Posterior vena cava (tissue), 2 donors: Measurements from ENCODE around the gene FNDC3A. TPM values are rescaled to one million over a fixed set of nuclear protein-coding genes. Genes with fewer than 3 reads are reported as not detected.
"Not testable (repeated sequence)": the region's sequence is repeated elsewhere in the genome, so short reads cannot be mapped to it uniquely, and the experiment has no call there.

ENCODE experiments used
- DNase-seq: peaks from one replicate; pipeline ENCODE4 v3.0.0-alpha.2; 2020; ENCODE audit warnings: low spot score
- intact Hi-C, 2 donors: fragments of 100-400 bp; cut with DNase I; formaldehyde crosslinking; loops; one replicate each; pipeline versions ENCODE4 v1.14.1 to v1.14.2; 2022 to 2023
- total RNA-seq, 2 donors: library from RNA; stranded (reverse); fragmentation: NEBNext Ultra II Directional; extraction: Animal tissue kit (Norgen Biotek cat#: 25700); gene quantifications; one replicate each; pipeline ENCODE4 v1.2.1, GENCODE V29; 2021
- donor health status: DM: yes; HTN: yes; CAD: no.
- donor health status: DM: yes; HTN: yes; CAD: no.

Gene FNDC3A
- total RNA-seq, 2 donors from 2014 or later, result 49.0 to 52.1 TPM

DNA sequence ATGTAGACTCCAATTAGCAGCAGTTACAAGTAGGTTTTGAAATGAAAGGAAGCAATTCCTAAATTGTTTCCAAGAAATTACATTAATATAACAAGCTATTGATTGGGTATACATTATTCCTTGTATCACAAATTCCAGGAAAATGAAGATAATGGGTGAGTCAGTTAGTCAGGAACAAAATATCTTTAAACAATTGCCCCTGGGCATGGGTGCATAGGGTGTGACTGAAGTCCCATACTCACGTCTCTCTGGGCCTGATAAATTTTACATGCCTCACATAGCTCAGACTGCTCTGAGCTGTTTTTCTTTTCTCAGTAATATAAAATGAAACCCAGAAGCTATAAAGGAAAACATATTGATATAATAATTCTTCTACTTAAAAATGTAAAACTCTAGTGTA, 87.8 kb downstream of the FNDC3A start:
- no peak for DNase-seq
- intact Hi-C loops, result no loop called here

DNA sequence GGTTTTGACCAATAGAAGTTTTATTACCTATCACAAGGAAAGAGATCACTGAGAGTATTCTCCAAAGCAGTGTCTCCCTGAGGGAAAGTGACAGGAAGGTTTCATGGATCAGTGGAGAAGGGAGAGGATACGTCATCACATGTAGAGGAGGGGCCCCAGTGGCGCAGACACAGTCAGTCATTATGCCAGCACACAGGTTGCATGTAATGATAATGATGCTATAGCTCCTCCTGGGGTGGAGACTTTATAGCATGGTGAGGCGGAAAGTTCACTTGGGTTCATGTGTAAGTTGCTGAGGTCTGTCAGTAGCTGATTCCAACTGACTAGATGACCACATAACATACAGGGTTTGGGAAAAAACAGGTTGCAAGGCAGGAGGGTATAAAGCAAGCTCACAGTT, 88.8 kb downstream of the FNDC3A start:
- intact Hi-C loops, result no loop called here
- no peak for DNase-seq

DNA sequence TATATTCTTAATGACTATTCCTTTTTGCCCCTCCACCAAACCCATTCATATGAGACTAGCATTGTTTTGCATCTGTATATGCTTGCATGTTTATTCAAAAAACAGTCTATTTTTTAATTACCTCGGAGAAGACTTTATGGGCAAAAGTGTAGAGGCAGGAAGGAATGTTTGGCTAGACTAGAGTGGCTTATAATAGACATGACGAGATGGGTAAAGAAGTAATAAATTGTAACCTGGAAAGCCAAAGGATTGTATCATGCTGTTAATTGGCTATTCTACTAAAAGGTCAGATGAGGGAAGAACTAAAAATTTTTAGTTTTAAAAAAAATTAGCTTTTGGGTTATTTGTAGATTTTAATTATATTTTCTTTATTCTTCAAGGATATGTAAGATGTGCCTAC, 91.1 kb downstream of the FNDC3A start:
- intact Hi-C loops, result no loop called here

DNA sequence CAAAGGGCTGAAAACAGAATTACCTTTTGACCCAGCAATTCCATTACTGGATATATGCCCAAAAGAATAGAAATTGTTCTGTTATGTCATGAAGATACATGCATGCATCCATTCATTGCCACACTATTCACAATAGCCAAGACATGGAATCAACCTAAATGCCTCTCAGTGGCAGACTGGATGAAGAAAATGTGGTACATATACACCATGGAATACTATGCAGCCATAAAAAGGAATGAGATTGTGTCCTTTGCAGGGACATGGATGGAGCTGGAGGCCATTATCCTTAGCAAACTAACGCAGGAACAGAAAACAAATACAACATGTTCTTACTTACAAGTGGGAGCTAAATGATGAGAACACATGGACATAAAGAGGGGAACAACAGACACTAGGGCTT, 92.8 kb downstream of the FNDC3A start:
- intact Hi-C loops, DNase-seq: not testable (repeated sequence)

More for the DNA sequence above, 91.1 kb downstream of the FNDC3A start:
- no peak for DNase-seq

DNA sequence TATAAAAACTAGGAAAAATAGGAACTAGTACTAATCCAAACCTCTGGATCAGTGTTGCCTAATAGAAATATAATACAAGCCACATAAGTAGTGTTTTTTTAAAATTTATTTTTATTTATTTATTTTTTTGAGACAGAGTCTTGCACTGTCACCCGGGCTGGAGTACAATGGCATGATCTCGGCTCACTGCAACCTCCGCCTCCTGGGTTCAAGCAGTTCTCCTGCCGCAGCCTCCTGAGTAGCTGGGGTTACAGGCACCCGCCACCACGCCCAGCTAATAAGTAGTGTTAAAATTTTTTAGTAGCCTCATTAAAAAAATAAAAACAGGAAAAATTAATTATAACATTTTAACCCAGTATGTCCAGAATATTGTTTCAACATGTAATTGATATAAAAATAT, 94.3 kb downstream of the FNDC3A start:
- peak; percentile 60 for DNase-seq
- intact Hi-C loops, result not testable (repeated sequence)

DNA sequence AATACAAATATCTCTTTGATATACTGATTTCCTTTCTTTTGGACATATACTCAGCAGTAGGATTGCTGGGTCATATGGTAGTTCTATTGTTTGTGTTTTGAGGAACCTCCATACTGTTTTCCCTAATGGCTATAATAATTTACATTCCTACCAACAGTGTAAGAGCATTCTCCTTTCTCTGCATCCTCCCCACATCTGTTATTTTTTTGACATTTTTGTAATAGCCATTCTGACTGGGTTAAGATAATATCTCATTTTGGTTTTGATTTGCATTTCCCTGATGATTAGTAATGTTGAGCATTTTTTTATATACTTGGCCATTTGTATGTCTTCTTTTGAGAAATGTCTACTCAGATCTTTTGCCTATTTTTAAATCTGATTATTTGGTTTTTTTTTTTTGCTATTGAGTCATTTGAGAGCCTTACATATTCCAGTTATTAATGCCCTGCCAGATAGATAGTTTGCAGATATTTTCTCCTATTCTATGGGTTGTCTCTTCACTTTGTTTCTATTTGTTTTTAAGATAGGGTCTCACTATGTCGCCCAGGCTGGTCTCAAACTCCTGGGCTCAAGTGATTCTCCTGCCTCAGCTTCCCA, 95.7 kb downstream of the FNDC3A start:
- intact Hi-C loops, result no loop called here
- no peak for DNase-seq

DNA sequence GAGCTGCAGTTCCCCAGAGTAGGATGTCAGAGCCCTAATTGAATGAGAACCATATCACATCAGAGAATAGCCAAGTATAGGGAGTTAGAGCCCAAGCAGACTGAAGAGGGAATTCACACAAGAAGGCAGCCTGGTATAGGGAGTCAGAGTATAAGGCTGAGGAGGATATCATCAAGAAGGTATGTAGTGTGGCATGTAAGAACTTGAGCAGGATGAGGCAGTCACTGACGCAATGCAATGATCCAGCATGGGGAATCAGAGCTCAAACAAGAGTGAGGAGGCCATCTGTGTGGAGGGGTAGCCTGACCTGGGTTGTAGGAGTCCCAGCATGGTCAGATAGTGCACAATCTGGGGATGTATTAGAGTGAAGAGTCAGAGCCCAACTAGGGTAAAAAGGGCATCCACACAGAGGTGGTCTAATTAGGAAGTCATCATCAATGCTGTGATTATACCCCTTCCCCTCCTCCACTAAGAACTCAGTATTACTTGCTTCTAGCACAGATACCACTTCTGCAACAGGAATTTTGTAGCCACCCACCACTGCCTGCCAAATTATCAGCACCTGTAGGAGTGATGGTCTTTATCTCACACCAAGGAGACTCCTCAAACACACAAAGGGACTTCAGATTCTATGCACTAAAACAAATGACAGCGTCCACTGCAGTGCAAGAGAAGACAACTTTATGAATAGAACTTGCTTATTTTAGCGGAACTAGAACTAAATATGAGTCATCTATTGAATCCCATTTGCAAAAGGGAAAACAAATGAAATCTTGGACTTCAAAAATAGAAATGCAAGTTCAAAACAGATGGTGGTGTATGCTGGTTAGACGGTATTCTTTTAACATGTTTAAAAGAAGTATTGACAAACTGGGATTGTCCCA, 107.2 kb downstream of the FNDC3A start:
- intact Hi-C loops, result no loop called here
- no peak for DNase-seq

DNA sequence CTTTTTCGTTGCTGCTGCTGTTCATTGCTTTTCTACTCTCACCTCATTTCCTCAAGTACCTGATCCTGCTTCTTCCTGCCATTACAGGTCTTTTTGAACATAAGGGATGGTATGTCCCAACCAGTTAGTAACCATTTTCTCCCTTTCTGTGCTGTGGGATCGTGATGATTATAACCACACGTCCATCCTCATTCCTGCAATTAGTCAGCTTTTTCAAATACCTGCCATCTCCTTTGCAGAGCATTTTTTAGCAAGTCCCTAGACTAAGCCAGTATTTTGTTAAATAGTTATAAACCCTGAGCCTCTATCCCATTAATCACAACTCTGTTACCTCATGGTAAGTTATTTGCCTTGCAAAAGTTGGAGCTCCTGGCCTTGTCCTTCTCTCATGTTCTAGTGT, 109.2 kb downstream of the FNDC3A start:
- no peak for DNase-seq
- intact Hi-C loops, result no loop called here

DNA sequence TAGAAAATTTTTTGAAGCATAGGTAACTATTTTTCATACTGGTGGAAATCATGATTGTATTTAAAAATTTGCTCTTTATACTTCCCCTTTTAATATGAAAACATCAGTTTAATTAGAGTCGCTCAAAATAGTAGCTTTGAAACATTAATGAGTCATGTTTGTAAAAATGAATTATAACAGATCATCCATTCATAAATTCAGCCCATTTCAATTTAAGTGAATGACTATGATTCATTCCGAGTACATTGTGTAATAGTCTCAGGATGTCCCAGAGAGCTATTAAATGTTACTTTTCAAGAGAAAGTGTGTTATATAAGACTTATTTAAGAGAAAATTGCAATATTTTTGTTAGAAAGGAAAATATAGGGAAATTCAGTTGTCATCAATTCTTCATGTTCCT, 111.0 kb downstream of the FNDC3A start:
- DNase-seq, result no peak

DNA sequence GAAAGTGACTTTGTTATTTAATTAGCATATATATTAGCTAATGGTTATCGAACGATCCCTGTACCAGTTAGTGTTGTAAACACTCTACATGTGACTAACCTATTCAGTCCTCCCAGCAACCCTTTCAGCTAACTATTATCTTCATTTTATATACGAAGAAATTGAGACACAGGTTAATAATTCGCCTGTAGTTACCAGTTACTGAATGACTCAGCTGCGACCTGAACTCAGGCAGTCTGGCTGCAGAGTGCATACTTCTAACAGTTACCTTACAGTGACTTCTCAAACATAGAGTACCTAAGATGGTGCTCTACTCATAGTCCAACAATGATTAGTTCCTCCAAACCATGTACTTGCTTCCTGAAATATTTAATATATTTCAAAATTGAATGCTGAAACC, 117.7 kb downstream of the FNDC3A start:
- intact Hi-C loops, result no loop called here
- no peak for DNase-seq

More for the DNA sequence above, 111.0 kb downstream of the FNDC3A start:
- intact Hi-C loops, result no loop called here

DNA sequence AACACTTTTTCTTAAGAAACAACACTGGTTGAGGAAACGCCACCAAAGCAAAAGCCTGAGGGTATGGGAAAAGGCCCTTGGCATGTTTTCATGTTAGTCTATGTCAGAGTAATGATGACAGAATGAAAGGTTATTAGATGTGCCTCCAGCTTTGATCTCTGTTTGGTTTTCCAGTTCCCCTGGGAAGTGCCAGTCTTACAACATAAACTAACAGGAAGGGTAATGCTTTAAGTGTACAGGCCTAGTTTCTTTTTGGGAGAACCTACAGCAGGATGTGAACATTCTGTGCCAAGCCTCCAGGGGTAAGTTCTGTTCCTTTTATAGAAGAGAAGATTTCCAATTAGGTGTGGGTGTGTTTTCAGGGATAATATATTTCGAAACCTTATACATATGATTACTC, 121.7 kb downstream of the FNDC3A start:
- no peak for DNase-seq
- intact Hi-C loops, result no loop called here

DNA sequence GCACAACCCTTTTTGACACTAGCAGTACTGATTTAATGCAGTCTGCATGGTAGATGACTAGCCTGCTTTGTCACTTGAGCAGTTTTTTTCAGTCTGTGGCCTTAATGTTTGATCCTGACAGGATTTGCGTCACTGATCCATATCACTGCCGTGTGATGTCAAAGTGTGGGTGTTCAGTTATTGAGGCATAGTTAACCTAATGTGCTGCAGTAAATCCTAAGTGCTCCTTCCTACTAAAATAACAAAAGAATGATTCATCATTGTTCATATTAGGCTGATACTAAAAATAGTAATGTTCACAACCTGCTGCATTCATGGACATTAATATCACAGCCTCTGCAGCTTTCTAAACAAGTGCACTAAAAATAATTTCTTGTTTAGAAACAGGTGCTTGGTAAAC, 122.5 kb downstream of the FNDC3A start:
- intact Hi-C loops, result no loop called here
- no peak for DNase-seq

DNA sequence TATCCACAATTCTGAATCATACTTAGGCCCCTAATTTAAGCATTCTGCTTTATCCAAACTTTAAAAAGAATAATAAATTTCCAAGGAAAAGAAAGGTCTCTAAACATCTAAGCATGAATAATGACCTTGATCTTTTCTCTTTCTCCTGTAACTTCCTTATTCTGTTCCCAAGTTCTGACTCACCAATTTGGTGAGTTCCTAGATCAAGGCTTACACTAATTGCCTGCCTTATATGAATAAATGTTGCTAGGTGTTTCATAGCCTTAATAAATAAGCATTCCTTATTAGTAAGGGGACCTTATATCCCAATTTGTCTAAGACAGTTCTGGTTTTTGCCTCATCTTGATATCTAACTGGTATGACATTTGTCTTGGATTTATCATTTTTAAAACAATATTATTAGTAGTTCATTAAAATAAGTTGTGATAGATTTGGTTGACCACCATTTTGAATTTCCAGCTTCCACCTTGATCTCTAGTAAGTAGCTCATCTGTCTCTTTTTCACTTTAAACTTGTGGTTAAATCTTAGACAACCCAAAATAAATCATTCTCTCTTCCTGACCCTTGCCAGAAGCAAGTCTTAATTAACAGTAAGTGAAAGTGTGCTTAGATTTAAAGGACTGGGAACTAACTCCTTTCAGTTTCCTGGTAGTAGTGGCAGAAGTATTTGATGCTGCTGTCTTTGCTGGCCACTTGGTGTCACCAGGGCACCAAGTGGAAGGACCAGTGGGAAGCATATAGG, 123.2 kb downstream of the FNDC3A start:
- no peak for DNase-seq
- intact Hi-C loops, result no loop called here

DNA sequence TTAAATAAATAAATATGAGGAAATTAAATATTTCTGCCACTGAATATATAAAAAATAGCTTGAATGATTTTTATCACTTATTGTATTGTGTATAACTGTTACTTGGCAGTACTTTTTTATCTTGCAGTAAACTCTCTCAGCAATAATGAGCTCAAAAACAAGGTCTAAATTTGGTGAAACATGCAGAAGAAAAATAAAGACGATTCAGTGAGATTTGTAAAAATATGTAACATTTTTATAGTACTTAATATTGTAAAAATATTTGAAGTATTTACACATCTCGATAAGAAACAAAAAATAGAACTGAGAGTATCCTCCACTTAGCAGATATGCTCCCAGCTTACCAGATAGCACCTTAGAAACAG, 123.8 kb downstream of the FNDC3A start:
- intact Hi-C loops, result no loop called here
- no peak for DNase-seq

DNA sequence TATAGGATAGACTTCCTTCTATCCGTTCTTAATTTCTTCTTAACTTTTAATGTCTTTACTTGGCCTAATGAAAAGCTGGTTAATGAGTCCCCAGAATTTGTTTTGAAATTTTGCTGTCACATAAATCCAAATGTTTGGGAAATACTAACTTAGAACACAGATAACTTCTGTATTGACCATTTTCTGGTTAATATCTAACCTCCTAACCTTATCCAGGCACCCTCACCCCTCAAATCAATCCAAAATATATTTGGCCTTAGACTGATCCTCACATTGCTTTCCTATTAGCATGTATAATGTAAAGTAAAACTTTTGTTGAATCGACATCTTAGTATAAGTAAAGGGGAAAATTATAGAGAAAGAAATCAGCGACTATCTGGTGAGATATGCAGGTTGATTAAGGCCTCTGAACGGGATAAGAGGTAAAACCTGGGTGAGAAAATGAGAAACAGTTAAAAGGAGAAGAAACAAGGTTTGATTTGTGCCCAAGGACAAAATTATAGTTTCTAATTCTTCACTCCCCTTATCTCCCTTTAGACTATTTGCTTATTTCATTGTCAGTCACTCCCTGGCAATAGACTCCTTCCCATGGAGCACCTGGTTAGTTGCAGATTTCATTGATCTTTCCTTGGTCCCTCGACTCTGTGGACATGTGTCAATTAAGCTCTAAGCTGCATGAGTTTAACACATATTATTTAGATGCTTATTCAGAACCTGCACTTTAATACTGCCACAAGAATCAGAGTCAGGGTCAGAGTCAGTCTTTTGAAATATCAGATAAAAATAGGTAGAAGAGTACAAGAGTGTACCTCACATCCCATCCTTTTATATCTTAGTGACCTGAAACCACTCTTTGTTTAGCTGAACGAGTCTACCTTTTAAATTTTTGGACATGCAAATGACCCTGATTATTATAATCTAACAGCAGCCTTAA, 125.2 kb downstream of the FNDC3A start:
- intact Hi-C loops, result no loop called here
- DNase-seq, result no peak

DNA sequence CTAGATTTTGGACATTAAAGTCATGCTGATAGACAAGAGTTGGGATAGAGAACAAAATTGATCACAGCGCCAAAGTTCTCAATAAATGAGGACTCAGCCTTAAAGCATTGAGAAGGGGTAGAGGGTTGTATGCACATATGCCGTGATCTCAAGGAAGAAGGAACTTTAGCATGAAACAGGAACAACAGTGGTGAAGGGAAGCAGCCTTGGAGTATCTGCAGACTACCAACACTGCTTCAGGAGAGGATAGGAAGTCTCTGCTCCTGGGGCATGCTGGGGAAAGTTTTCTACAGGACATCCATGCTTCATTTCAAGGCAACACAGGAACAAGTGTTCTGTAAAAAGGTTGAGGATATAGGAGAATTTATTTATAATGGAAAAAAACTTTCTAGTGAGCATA, 132.5 kb downstream of the FNDC3A start:
- no peak for DNase-seq
- intact Hi-C loops, result no loop called here

DNA sequence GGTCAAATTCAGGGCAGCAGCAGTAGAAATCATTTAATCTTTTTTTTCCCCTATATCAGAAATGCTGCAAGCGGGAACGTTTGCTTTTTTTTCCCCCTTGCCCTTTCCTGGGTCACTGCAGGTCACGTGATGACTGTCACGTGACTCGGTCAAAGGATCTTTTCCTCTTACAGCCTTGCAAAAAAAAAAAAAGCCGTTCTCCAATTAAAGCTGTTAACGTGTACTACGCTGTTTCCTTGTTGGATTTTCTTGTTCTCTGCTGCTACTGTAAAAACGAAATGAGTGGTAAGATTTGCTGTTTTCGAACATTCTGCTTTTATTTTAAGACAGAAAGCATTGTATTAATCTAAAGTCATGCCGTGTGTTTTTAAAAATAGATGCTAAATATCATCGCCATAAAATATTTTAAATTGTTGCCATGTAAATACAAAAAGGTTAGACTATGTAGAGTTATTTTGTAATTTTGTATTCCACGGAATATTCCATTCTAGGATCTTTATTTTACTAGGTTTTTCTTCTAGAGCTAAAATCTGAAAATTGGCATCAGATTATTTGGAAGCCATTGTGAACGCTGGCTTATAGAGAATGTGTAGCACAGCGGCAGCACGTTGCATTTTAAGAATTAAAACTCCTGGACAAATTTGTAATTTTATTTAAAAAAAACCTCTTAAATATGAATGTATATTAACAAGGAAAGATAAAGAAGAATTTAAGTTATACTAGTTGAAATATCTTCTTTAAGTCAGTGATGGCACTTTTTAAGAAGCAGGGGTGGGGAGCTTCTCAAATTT, 134.6 kb downstream of the FNDC3A start:
- peak; percentile 92 for DNase-seq
- intact Hi-C loops, result no loop called here

DNA sequence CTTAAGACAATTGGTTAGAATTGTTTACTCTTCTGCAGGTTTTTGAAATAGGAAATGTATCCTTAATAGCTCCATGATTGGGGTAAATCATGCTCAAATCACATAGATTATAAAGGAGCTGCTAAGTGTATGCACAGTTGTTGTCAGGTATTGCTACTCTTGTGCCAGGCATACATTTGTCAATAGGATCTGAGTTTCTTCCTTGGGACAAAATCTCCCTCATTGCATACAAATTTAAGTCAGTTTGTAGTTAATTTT, 135.1 kb downstream of the FNDC3A start:
- intact Hi-C loops, result no loop called here
- DNase-seq, result no peak
